Measurements from ENCODE around the gene LPP. TPM values are rescaled to one million over a fixed set of nuclear protein-coding genes. Genes with fewer than 3 reads are reported as not detected.

Gene LPP
- total RNA-seq, 3 donors from 2014 or later (not counting 1 experiment from before 2014, with no cell fraction given): 137 to 163 (median 149) TPM

- Histone ChIP-seq H3K27ac (ENCODE audit: low read length) (no peak overlapping the region), H3K4me3 (ENCODE audit: low read length) (no peak overlapping the region), H3K9me3 (ENCODE audit: control insufficient read depth, insufficient read depth, low read length) (no peaks in the 10 kb centered on the region), H3K36me3 (ENCODE audit: control insufficient read depth, insufficient read depth, low read length) (no peaks in the 10 kb centered on the region), H3K27me3 (ENCODE audit: control insufficient read depth, insufficient read depth, low read length) (no peaks in the 10 kb centered on the region), H3K4me1 (ENCODE audit: control insufficient read depth, insufficient read depth, low read length) (no peaks in the 10 kb centered on the region)
- peaks cover 19 to 34% of the 10 kb centered on the region in 2 donors for H3K4me1 Mint-ChIP-seq
- no peak for TF ChIP-seq CTCF (IDR thresholded peaks at IDR 0.05)
- no peaks in the 10 kb centered on the region for H3K36me3 Mint-ChIP-seq
- no peaks in the 10 kb centered on the region for H3K27me3 Mint-ChIP-seq (ENCODE audit: low read depth in 2 of 2)
- ATAC-seq (no peak), DNase-seq (no peak)
- intact Hi-C loops (cut with micrococcal nuclease): no loop called here
- no peak overlapping the region for H3K4me3 Mint-ChIP-seq
- WGBS (ENCODE audit: insufficient coverage): 98% methylated on average over 7 of the region's 8 CpGs
- no peak overlapping the region for H3K27ac Mint-ChIP-seq
- no peaks in the 10 kb centered on the region for H3K9me3 Mint-ChIP-seq
These were observed 109.1 kb downstream of the LPP start for GRCh38 chr3:188262913-188263683.

- Mint-ChIP-seq H3K4me3 (no peak overlapping the region), H3K27ac (no peak overlapping the region), H3K9me3 (no peaks in the 10 kb centered on the region), H3K27me3 (ENCODE audit: low read depth in 2 of 2) (no peaks in the 10 kb centered on the region), H3K36me3 (no peaks in the 10 kb centered on the region), H3K4me1 (peaks cover 23 to 29% of the 10 kb centered on the region in 2 donors)
- TF ChIP-seq CTCF (IDR thresholded peaks at IDR 0.05): no peak
- 86% methylated on average over 5 of the region's 7 CpGs for WGBS (ENCODE audit: insufficient coverage)
- no peaks in the 10 kb centered on the region for H3K27me3 ChIP-seq (ENCODE audit: control insufficient read depth, insufficient read depth, low read length)
- no peak overlapping the region for H3K27ac ChIP-seq (ENCODE audit: low read length)
- no peaks in the 10 kb centered on the region for H3K36me3 ChIP-seq (ENCODE audit: control insufficient read depth, insufficient read depth, low read length)
- H3K4me3 ChIP-seq (ENCODE audit: low read length): no peak overlapping the region
- H3K4me1 ChIP-seq (ENCODE audit: control insufficient read depth, insufficient read depth, low read length): no peaks in the 10 kb centered on the region
- DNase-seq (no peak), ATAC-seq (no peak)
- no peaks in the 10 kb centered on the region for H3K9me3 ChIP-seq (ENCODE audit: control insufficient read depth, insufficient read depth, low read length)
- intact Hi-C loops (cut with micrococcal nuclease): no loop called here
These were observed 110.6 kb downstream of the LPP start for GRCh38 chr3:188264226-188265207.

GRCh38 chr3:188266562-188267274, 112.8 kb downstream of the LPP start:
- ATAC-seq: no peak
- no peak for DNase-seq
- Mint-ChIP-seq H3K27me3 (ENCODE audit: low read depth in 2 of 2) (no peaks in the 10 kb centered on the region), H3K36me3 (no peaks in the 10 kb centered on the region), H3K4me1 (peaks cover 36 to 40% of the 10 kb centered on the region in 2 donors), H3K4me3 (no peak overlapping the region), H3K27ac (no peak overlapping the region), H3K9me3 (no peaks in the 10 kb centered on the region)
- Histone ChIP-seq H3K4me1 (ENCODE audit: control insufficient read depth, insufficient read depth, low read length) (no peaks in the 10 kb centered on the region), H3K9me3 (ENCODE audit: control insufficient read depth, insufficient read depth, low read length) (no peaks in the 10 kb centered on the region), H3K27ac (ENCODE audit: low read length) (no peak overlapping the region), H3K4me3 (ENCODE audit: low read length) (no peak overlapping the region), H3K27me3 (ENCODE audit: control insufficient read depth, insufficient read depth, low read length) (no peaks in the 10 kb centered on the region), H3K36me3 (ENCODE audit: control insufficient read depth, insufficient read depth, low read length) (no peaks in the 10 kb centered on the region)
- no peak for TF ChIP-seq CTCF (IDR thresholded peaks at IDR 0.05)
- WGBS (ENCODE audit: insufficient coverage): 98% methylated on average over 10 of the region's 10 CpGs
- intact Hi-C loops (cut with micrococcal nuclease): no loop called here
